ENCODE data around the gene SLC1A3.

SLC1A3 gene

DNA sequence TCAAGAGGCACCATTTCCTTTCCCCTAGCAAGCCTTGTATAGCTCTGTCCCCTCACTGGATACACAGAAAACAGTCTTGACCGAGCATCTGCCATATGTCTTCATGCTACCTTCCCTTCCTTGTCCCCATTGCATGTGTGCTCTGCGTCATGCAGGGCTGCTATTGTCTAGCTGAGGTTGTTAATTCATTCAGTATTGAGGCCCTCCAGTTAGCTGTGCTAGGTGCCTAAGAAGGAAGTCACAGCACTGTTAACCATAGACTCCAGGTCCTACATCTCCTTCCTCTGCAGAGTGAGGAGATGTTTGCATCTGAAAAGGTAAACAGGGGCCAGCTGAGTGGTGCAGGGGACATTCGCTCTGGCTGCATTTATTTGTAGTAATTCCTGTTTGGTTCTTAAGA, 48.2 kb downstream of the SLC1A3 start:
- TF ChIP-seq, protein P1, sequence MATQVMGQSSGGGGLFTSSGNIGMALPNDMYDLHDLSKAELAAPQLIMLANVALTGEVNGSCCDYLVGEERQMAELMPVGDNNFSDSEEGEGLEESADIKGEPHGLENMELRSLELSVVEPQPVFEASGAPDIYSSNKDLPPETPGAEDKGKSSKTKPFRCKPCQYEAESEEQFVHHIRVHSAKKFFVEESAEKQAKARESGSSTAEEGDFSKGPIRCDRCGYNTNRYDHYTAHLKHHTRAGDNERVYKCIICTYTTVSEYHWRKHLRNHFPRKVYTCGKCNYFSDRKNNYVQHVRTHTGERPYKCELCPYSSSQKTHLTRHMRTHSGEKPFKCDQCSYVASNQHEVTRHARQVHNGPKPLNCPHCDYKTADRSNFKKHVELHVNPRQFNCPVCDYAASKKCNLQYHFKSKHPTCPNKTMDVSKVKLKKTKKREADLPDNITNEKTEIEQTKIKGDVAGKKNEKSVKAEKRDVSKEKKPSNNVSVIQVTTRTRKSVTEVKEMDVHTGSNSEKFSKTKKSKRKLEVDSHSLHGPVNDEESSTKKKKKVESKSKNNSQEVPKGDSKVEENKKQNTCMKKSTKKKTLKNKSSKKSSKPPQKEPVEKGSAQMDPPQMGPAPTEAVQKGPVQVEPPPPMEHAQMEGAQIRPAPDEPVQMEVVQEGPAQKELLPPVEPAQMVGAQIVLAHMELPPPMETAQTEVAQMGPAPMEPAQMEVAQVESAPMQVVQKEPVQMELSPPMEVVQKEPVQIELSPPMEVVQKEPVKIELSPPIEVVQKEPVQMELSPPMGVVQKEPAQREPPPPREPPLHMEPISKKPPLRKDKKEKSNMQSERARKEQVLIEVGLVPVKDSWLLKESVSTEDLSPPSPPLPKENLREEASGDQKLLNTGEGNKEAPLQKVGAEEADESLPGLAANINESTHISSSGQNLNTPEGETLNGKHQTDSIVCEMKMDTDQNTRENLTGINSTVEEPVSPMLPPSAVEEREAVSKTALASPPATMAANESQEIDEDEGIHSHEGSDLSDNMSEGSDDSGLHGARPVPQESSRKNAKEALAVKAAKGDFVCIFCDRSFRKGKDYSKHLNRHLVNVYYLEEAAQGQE (IDR thresholded peaks at IDR 0.05; ENCODE audit: insufficient replicate concordance, low read depth), result no peak
- TF ChIP-seq POLR2AphosphoS5 (IDR thresholded peaks at IDR 0.05; ENCODE audit: low read depth), result no peak
- TF ChIP-seq, protein P2, sequence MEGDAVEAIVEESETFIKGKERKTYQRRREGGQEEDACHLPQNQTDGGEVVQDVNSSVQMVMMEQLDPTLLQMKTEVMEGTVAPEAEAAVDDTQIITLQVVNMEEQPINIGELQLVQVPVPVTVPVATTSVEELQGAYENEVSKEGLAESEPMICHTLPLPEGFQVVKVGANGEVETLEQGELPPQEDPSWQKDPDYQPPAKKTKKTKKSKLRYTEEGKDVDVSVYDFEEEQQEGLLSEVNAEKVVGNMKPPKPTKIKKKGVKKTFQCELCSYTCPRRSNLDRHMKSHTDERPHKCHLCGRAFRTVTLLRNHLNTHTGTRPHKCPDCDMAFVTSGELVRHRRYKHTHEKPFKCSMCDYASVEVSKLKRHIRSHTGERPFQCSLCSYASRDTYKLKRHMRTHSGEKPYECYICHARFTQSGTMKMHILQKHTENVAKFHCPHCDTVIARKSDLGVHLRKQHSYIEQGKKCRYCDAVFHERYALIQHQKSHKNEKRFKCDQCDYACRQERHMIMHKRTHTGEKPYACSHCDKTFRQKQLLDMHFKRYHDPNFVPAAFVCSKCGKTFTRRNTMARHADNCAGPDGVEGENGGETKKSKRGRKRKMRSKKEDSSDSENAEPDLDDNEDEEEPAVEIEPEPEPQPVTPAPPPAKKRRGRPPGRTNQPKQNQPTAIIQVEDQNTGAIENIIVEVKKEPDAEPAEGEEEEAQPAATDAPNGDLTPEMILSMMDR (IDR thresholded peaks at IDR 0.05; ENCODE audit: insufficient read depth, low read length), result no peak
- no peak for TF ChIP-seq SPI1 (IDR thresholded peaks at IDR 0.05; ENCODE audit: borderline replicate concordance, low read depth)
- TF ChIP-seq GABPA (IDR thresholded peaks at IDR 0.05; ENCODE audit: low read depth), result no peak
- Histone ChIP-seq H3K27me3 (ENCODE audit: insufficient read depth, poor library complexity, severe bottlenecking) (no peaks in the 10 kb centered on the region), H3K4me3 (replicated peaks; ENCODE audit: insufficient read depth, low read length) (no peak overlapping the region), H3K27ac (replicated peaks) (no peak overlapping the region)
- peak in 1 of 2 experiments; percentile 9 for DNase-seq (ENCODE audit: low read depth in 1 of 2, low spot score in 1 of 2)

DNA sequence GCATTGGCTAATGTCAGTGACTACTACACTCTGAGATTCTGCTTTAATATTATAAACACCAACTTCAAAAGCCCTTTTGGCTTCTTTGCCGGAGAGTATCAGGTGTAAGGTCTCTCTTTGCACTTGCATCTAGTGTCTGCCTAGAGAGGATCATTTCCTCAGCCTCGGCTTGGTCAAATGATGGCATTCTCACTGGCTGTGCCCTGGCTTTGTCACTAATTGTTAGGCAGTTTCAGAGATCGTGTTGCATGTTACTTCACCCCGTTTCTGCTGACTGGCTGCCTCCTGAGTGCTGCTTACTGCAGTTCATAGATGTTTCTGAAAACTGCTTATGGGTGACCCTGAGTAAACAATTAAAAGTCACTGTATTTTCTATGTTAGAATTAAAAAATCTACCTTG, 48.8 kb downstream of the SLC1A3 start:
- H3K27me3 ChIP-seq (ENCODE audit: insufficient read depth, poor library complexity, severe bottlenecking), result no peaks in the 10 kb centered on the region
- H3K27ac ChIP-seq (replicated peaks), result 0 out of 2 replicates have a peak overlapping the region, but pooled peaks have one; percentile 9
- DNase-seq (ENCODE audit: low read depth in 1 of 2, low spot score in 1 of 2), result peak in 1 of 2 experiments; percentile 52
- H3K4me3 ChIP-seq (replicated peaks; ENCODE audit: insufficient read depth, low read length), result no peak overlapping the region
- TF ChIP-seq SPI1 (IDR thresholded peaks at IDR 0.05; ENCODE audit: borderline replicate concordance, low read depth) (no peak), GABPA (IDR thresholded peaks at IDR 0.05; ENCODE audit: low read depth) (no peak), POLR2AphosphoS5 (IDR thresholded peaks at IDR 0.05; ENCODE audit: low read depth) (no peak)
- TF ChIP-seq, protein P1 (IDR thresholded peaks at IDR 0.05; ENCODE audit: insufficient replicate concordance, low read depth), result no peak
- TF ChIP-seq, protein P2 (IDR thresholded peaks at IDR 0.05; ENCODE audit: insufficient read depth, low read length), result no peak

DNA sequence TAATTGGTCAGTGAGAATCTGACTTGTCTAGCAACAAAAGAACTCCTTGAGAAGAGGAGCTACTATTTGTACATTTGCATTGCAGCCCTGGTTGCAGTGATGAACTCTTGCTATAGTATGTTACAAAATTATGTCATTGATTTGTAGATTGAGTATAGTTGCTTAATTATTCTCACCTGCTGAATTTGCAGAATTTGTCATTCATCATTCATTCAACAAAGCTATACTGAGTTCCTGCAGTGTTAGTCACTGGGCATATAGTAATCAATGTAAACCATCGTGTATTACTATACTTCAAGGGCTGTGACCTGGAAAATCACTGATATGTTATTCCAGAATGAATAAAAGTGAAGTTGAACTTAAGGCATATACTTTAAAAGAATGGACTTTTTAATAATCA, 50.1 kb downstream of the SLC1A3 start:
- H3K4me3 ChIP-seq (replicated peaks; ENCODE audit: insufficient read depth, low read length), result no peak overlapping the region
- H3K27me3 ChIP-seq (ENCODE audit: insufficient read depth, poor library complexity, severe bottlenecking), result no peaks in the 10 kb centered on the region
- H3K27ac ChIP-seq (replicated peaks), result peak overlapping the region; percentile 85
- DNase-seq (ENCODE audit: low read depth in 1 of 2, low spot score in 1 of 2), result no peak
- TF ChIP-seq, protein P2 (IDR thresholded peaks at IDR 0.05; ENCODE audit: insufficient read depth, low read length), result no peak
- TF ChIP-seq, protein P1 (IDR thresholded peaks at IDR 0.05; ENCODE audit: insufficient replicate concordance, low read depth), result no peak
- TF ChIP-seq GABPA (IDR thresholded peaks at IDR 0.05; ENCODE audit: low read depth) (no peak), SPI1 (IDR thresholded peaks at IDR 0.05; ENCODE audit: borderline replicate concordance, low read depth) (no peak), POLR2AphosphoS5 (IDR thresholded peaks at IDR 0.05; ENCODE audit: low read depth) (no peak)

Measured in HL-60 (cell line).